Small intestine (tissue), 7 donors: ENCODE data around the gene KIF26B. TPM values are rescaled to one million over a fixed set of nuclear protein-coding genes. Genes with fewer than 3 reads are reported as not detected.
A peak's percentile ranks its signal among the peaks of the same experiment; 100 is the strongest.

ENCODE experiments used
- DNase-seq, 2 donors: peaks; one replicate each; pipeline versions ENCODE4 v3.0.0 to v3.0.0-alpha.2; 2013
- FAIRE-seq: peaks from 2 replicates; lab custom pipeline; 2012; peaks lifted over from hg19 to GRCh38; lab: Jason Lieb, UNC
- H3K27ac ChIP-seq, 3 donors: one replicate each; pipeline ENCODE4 v1.5.1; 2013; ENCODE audit warnings: low read length in 2 of 3, mild to moderate bottlenecking in 2 of 3, control low read depth in 1 of 3, inconsistent platforms in 1 of 3, low read depth in 1 of 3, moderate library complexity in 1 of 3
- H3K27me3 ChIP-seq, 3 donors: one replicate each; pipeline ENCODE4 v1.6.1; 2013; ENCODE audit warnings: low read length in 3 of 3, inconsistent platforms in 1 of 3; ENCODE audit not compliant: control insufficient read depth in 3 of 3, insufficient read depth in 3 of 3
- H3K36me3 ChIP-seq, 3 donors: one replicate each; pipeline ENCODE4 v1.6.1; 2013; ENCODE audit warnings: low read length in 3 of 3, inconsistent platforms in 1 of 3, low read depth in 1 of 3, mild to moderate bottlenecking in 1 of 3, moderate library complexity in 1 of 3; ENCODE audit not compliant: control insufficient read depth in 3 of 3, insufficient read depth in 2 of 3
- H3K4me1 ChIP-seq, 3 donors: one replicate each; pipeline ENCODE4 v1.6.1; 2013; ENCODE audit warnings: low read length in 2 of 3, inconsistent platforms in 1 of 3, low read depth in 1 of 3, mild to moderate bottlenecking in 1 of 3, moderate library complexity in 1 of 3; ENCODE audit not compliant: control insufficient read depth in 3 of 3, insufficient read depth in 2 of 3
- H3K4me3 ChIP-seq, 3 donors: one replicate each; pipeline ENCODE4 v1.5.1; 2013; ENCODE audit warnings: low read length in 3 of 3, control low read depth in 1 of 3, inconsistent platforms in 1 of 3, low read depth in 1 of 3, mild to moderate bottlenecking in 1 of 3, moderate library complexity in 1 of 3
- H3K9me3 ChIP-seq, 2 donors: one replicate each; pipeline ENCODE4 v1.6.1; 2013; ENCODE audit warnings: low read depth in 1 of 2, low read length in 1 of 2; ENCODE audit not compliant: control insufficient read depth in 2 of 2, insufficient read depth in 1 of 2
- WGBS, 3 donors: extraction: QIAGEN DNeasy Blood & Tissue Kit; methylation state at CpG; one replicate each; pipeline ENCODE4 v1.1.7; 2013; 5-methylcytosine and 5-hydroxymethylcytosine counted together
- polyA plus RNA-seq, 4 donors: library from polyadenylated mRNA; stranded (reverse) in 3 of 4; unstranded in 1 of 4; fragments of 200-250 nt in 3 of 4; fragments of 120-200 nt in 1 of 4; gene quantifications; one replicate each; pipeline versions ENCODE4 v1.2.1 to v1.2.3, GENCODE V29; 2013
- donor health status: healthy with polysubstance abuse.
- donor health status: control.
- donor health status: control.
- donor health status: Bipolar disorder and iron deficiency.
- donor health status: healthy.

KIF26B gene
- polyA plus RNA-seq, 4 donors: 0.27 to 4.0 (median 1.3) TPM; not detected in 1

- H3K36me3 ChIP-seq: no peaks in the 10 kb centered on the region
- H3K4me3 ChIP-seq: no peak overlapping the region
- 85 to 93% (median 89%) methylated on average over 11 of the region's 11 CpGs for WGBS, 3 donors
- no peaks in the 10 kb centered on the region for H3K27me3 ChIP-seq
- peaks cover 0 to 7% (median 0%) of the 10 kb centered on the region in 3 donors for H3K4me1 ChIP-seq
- FAIRE-seq (no peak), DNase-seq (no peak)
- H3K9me3 ChIP-seq: no peaks in the 10 kb centered on the region
- H3K27ac ChIP-seq: no peak overlapping the region
Measured at GRCh38 chr1:245380790-245381535, 226.2 kb downstream of the KIF26B start.

DNA sequence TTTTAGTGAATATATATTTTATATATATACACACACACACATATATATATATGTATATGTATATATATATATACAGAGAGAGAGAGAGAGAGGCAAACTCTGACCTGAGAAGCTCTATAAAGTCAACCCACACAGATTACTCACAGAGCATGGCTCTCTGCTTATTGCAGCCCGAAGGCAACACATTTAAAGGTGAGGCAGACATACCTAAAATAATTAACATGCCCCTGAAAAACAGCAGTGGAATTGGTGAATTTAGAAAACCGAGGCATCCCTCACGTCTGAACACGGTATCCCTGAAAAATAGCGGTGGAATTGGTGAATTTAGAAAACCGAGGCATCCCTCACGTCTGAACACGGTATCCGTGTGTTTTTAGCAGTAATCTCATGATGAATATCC is 228.2 kb downstream of the KIF26B start:
- peaks cover 0 to 3% (median 0%) of the 10 kb centered on the region in 3 donors for H3K4me1 ChIP-seq
- no peak for DNase-seq
- FAIRE-seq: no peak
- no peak overlapping the region for H3K27ac ChIP-seq
- WGBS, 3 donors: 81 to 90% (median 89%) methylated on average over 9 of the region's 9 CpGs
- no peaks in the 10 kb centered on the region for H3K9me3 ChIP-seq
- no peaks in the 10 kb centered on the region for H3K36me3 ChIP-seq
- H3K27me3 ChIP-seq: no peaks in the 10 kb centered on the region
- H3K4me3 ChIP-seq: no peak overlapping the region

DNA sequence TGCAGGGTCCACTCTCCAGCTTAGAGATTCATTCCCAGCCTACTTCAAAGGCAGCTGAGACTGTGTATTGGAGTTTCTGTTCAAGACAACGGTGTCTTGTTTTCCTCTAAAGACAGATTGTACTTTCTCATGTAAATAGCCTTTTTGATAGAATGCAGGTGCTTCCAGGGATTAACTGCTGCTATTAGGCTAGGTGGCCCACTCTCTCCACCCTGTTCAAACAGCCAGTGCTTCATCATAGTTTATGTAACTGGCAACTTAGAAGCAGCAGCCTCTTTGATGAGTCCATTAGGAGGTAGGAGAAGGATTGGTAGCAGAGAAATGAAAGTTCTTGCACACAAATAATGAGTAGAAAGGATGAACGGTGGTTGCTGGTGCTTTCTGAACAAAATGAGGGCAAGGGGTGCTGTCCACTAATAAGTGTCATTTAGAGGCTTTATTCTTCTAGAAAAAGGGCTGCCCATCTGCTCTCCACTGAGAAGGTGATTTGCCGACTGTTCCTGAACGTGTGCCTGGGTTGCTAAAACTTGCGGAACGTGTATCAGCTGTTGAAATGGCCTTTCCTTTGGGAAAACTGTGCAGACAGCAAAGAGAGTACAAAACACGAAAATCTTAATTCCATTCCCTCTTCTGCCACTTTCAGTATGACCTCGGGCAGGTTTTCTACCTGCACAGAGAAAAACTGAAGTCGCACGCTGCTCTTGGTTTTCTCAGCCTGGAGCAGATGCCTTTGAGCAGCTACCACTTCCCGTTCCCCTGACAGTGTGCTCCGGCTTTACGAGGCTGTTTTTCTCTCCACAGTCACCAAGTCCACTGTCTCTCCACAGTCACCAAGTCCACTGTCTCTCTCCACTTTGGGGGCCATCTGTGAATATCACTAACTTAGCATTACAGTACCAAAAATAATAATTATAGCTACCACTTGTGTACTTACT is 228.9 kb downstream of the KIF26B start:
- H3K9me3 ChIP-seq: no peaks in the 10 kb centered on the region
- H3K36me3 ChIP-seq: no peaks in the 10 kb centered on the region
- no peak for FAIRE-seq
- H3K27me3 ChIP-seq: no peaks in the 10 kb centered on the region
- no peak overlapping the region for H3K4me3 ChIP-seq
- DNase-seq: no peak
- 69 to 84% (median 71%) methylated on average over 13 of the region's 13 CpGs for WGBS, 3 donors
- H3K4me1 ChIP-seq: peaks cover 0 to 3% (median 0%) of the 10 kb centered on the region in 3 donors
- no peak overlapping the region for H3K27ac ChIP-seq

- peak in 1 of 2 donors; percentile 54 for DNase-seq
- WGBS, 3 donors: 72 to 81% (median 78%) methylated on average over 11 of the region's 11 CpGs
- Histone ChIP-seq H3K9me3 (no peaks in the 10 kb centered on the region), H3K36me3 (no peaks in the 10 kb centered on the region), H3K4me3 (no peak overlapping the region), H3K27ac (no peak overlapping the region), H3K4me1 (peaks cover 0 to 10% (median 0%) of the 10 kb centered on the region in 3 donors), H3K27me3 (no peaks in the 10 kb centered on the region)
- no peak for FAIRE-seq
Measured at GRCh38 chr1:245386297-245386971, 231.6 kb downstream of the KIF26B start.

DNA sequence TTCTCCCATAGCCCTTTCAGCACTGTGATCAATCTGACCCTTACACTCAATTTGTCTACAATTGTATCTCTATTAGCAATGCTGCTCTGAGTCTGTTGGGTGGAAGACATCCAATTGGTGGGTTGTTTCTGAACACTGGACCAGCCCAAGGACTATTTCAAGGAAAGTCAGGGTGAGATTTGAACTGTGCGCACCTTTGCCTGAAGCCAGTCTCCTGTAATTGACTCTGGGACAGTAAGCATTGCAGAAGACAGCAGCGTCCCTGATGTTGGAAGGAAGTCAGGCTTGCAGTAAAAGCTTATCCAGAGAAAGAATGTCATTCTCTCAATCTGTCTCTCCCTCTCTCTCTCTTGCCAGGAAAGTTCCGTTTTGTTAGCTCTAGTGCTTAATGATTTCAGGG is 233.9 kb downstream of the KIF26B start:
- no peak for FAIRE-seq
- no peak overlapping the region for H3K27ac ChIP-seq
- WGBS, 3 donors: 82 to 91% (median 86%) methylated on average over 3 of the region's 3 CpGs
- no peak overlapping the region for H3K4me3 ChIP-seq
- DNase-seq: no peak
- H3K4me1 ChIP-seq: peaks cover 0 to 8% (median 0%) of the 10 kb centered on the region in 3 donors
- H3K36me3 ChIP-seq: no peaks in the 10 kb centered on the region
- H3K27me3 ChIP-seq: no peaks in the 10 kb centered on the region
- H3K9me3 ChIP-seq: peaks cover 0 to 4% of the 10 kb centered on the region in 2 donors

DNA sequence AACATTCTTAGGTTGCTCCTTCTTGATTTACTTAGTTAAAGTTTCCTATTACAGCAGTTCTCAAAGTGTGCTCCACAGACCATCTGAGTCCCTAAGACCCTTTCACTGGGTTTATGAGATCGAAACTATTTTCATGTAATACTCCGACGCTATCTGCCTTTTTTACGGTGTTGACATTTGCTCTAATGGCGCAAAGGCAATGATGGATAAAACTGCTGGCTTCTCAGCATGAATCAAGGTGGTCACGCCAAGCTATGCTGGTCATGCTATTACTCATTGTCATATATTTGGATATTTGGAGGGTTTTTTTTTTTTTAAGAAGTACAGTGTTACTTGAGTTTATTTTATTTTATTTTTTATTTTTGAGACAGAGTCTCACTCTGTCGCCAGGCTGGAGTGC is 235.1 kb downstream of the KIF26B start:
- DNase-seq: no peak
- Histone ChIP-seq H3K9me3 (peaks cover 0 to 4% of the 10 kb centered on the region in 2 donors), H3K27me3 (no peaks in the 10 kb centered on the region), H3K36me3 (no peaks in the 10 kb centered on the region), H3K4me3 (no peak overlapping the region), H3K27ac (no peak overlapping the region), H3K4me1 (peaks cover 0 to 10% (median 0%) of the 10 kb centered on the region in 3 donors)
- no peak for FAIRE-seq
- WGBS, 3 donors: 94 to 95% (median 95%) methylated on average over 7 of the region's 7 CpGs

GRCh38 chr1:245390975-245391374 is 236.2 kb downstream of the KIF26B start:
- 36 to 78% (median 41%) methylated on average over 1 of the region's 1 CpG for WGBS, 3 donors
- H3K4me1 ChIP-seq: peaks cover 0 to 18% (median 0%) of the 10 kb centered on the region in 3 donors
- FAIRE-seq: no peak
- no peak overlapping the region for H3K27ac ChIP-seq
- peak in 1 of 2 donors; percentile 49 for DNase-seq
- H3K9me3 ChIP-seq: peaks cover 0 to 4% of the 10 kb centered on the region in 2 donors
- H3K27me3 ChIP-seq: no peaks in the 10 kb centered on the region
- H3K36me3 ChIP-seq: no peaks in the 10 kb centered on the region
- no peak overlapping the region for H3K4me3 ChIP-seq

DNA sequence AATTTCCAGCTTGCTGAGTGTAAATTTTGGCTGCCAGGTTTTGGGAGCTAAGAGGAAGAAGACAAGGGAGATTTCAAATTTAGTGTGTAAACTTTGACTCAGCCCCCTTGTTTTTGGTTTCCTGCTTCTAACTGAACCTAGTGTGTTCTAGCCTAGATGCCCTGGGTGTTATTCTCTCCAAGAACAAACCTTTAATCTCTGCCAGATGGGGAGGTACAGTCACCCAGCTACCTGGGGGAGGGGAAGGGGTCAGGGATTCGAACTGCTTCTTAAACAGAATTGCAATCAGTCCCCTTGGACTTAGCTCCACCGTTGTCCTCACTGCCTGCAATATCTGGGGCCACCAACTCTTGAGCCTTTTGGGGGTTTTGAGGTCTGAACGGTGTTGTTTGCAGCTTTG is 238.9 kb downstream of the KIF26B start:
- no peaks in the 10 kb centered on the region for H3K36me3 ChIP-seq
- DNase-seq: no peak
- no peak overlapping the region for H3K4me3 ChIP-seq
- peaks cover 0 to 35% (median 2%) of the 10 kb centered on the region in 3 donors for H3K4me1 ChIP-seq
- no peak overlapping the region for H3K27ac ChIP-seq
- FAIRE-seq: no peak
- peaks cover 0 to 4% of the 10 kb centered on the region in 2 donors for H3K9me3 ChIP-seq
- 69 to 76% (median 72%) methylated on average over 3 of the region's 3 CpGs for WGBS, 3 donors
- no peaks in the 10 kb centered on the region for H3K27me3 ChIP-seq
